HG02885 (cell line): ENCODE data around the gene ZNF585A.
"Not testable (repeated sequence)": the region's sequence is repeated elsewhere in the genome, so short reads cannot be mapped to it uniquely, and the experiment has no call there.

Source experiments
- ATAC-seq: cut with Tn5 transposase; IDR thresholded peaks from one replicate; pipeline ENCODE4 v1.9.1; 2021; ENCODE audit warnings: mild to moderate bottlenecking; ENCODE audit not compliant: unreplicated experiment, poor library complexity

Gene ZNF585A

DNA sequence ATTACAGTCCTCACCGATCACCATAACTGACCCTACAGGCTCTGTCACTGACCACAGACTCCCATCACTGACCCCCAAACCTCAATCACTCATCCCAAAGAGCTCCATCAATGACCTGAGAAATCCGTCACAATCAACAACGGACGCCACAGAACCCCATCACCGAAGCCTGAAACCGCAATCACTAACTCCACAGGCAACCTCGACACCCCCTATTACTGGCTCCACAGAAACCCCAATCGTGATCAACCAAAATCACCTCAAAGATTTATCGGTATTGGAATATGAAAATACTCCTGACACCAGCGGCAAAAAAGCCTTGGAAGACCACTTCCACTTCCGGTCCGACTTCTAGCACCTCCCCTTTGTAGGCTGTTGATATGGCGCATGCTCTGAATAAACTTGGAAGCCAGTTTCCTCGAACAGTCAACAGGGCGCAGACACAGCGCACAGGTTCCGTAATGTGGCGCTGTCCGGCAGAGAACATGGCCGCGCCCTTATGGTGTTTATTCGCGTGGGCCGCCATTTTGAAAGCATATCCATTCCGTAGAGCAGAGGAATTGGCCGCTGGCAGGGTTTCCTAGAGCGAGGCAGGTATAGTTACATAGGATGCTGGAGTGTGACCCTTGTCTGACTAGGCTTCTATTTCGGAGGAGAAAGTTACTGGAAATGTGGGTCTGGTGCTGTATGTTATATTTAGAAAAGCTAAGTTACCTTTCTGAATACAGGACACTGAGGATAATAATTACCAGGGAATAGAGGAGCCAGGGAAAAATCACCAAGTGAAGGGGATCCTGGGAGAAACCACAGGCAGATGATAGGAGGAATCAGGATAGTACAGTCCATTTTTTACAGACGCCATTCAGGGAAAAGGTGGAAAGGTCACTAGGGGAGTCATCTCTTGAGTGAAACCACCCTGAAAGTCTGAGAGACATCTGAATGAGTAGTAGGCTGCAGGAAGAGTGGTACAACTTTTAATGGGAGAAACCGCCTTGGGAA, at the start of gene ZNF585A:
Gene ZNF585A, minus strand, starts transcription at position 328 of the 999 bp plus-strand sequence. CDS start 2,785 bp downstream, outside the sequence.
- peak; percentile 95 for ATAC-seq

- ATAC-seq, result no peak
These were observed 48.6 kb upstream of the ZNF585A start for GRCh38 chr19:37221136-37221535.

DNA sequence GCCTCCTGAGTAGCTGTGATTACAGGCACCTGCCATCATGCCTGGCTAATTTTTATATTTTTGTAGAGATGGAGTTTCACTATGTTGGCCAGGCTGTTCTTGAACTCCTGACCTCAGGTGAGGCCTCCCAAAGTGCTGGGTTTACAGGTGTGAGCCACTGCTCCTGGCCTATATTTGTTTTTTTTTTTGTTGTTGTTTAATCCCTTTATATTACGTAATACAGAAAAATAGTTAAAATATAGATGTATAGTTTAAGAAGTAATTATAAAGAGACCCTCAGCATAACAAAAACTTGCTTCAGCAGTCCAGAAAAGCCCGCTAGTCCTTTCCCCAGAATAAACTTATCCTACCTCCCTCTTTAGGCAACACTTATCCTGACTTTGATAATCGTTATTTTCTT, 47.9 kb upstream of the ZNF585A start:
- no peak for ATAC-seq

DNA sequence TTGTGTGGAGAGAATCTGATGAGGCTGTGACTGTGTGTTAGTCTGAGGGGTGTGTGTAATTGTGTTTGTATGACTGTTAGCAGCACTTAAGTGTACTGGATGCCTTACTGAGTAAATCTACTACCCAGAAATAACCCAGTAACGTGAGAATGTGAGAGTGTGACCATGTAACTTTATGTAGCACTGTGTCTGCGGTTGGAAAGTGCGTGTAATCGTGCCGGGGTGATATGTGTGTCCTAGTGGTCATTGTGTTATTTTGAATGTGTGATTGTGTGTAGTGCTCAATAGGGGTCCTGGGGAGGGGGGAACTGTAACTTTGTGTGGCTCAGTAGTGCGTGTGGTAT, 46.1 kb upstream of the ZNF585A start:
- ATAC-seq, result no peak

DNA sequence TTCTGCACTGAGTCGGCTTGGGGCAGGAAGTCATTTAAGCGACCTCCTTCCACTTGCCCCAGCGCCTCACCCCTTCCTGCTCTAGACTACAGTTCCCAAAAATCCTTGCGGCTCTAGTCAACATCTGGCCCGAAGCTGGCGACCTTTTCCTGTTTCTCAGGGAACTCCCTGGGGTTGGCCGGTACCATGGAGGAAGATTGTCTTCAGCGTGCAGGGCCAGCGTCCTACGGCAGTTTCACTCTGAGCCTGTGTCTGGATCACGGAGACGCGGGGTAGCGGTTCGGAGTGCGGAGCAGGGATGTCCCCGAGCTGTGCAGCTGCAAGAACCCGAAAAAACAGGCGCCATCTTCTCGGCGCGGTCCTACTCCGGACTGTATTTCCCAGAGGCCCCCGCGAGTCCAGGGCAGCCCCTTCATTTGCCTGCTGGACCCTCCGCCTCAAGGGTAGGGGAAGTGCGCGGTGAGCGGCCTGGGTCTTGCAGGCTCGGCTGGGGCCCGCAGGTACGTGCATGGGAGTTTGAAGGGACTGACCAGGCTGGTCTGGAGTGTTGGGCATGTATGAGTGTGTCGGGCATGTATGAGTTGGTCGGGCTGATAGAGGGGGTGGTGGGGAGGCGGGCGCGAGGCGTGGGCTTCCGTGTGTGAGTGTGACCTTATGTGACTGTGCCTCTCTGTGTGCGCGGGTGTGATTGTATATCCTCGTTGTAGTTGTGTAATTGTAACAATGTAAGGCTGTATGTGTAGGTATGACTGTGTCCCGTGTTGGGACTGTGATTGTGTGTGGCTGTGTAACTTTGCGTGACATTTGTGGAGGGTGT, 45.5 kb upstream of the ZNF585A start, which contains the start of gene ZNF383:
Gene ZNF383, plus strand, starts transcription at position 440 of the 817 bp plus-strand sequence. CDS start 12,240 bp downstream, outside the sequence.
- peak; percentile 90 for ATAC-seq

GRCh38 chr19:37217480-37217774, 44.9 kb upstream of the ZNF585A start:
- ATAC-seq, result peak; percentile 2

GRCh38 chr19:37197768-37198167, 25.3 kb upstream of the ZNF585A start:
- no peak for ATAC-seq

DNA sequence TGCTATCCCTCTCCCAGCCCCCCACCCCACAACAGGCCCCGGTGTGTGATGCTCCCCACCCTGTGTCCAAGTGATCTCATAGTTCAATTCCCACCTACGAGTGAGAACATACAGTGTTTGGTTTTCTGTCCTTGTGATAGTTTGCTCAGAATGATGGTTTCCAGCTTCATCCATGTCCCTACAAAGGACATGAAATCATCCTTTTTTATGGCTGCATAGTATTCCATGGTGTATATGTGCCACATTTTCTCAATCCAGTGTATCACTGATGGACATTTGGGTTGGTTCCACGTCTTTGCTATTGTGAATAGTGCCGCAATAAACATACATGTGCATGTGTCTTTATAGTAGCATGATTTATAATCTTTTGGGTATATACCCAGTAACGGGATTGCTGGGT, 24.6 kb upstream of the ZNF585A start:
- not testable (repeated sequence) for ATAC-seq

DNA sequence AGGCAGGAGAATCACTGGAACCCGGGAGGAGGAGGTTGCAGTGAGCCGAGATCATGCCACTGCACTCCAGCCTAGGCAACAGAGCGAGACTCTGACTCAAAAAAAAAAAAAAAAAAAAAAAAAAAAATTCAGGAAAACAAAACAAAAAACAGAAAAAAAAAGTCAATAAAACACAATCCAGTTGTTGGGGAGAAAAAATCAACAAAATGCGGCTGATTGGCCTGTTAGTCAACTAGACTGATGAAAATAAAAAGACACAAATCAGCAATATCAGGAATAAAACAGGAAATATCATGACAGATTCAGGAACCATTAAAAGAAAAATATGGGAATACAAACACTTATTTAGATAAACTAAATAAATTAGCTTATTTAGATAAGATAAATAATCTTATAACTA, 22.8 kb upstream of the ZNF585A start:
- ATAC-seq, result not testable (repeated sequence)

- not testable (repeated sequence) for ATAC-seq
These were observed 13.6 kb upstream of the ZNF585A start for GRCh38 chr19:37186071-37186470.

DNA sequence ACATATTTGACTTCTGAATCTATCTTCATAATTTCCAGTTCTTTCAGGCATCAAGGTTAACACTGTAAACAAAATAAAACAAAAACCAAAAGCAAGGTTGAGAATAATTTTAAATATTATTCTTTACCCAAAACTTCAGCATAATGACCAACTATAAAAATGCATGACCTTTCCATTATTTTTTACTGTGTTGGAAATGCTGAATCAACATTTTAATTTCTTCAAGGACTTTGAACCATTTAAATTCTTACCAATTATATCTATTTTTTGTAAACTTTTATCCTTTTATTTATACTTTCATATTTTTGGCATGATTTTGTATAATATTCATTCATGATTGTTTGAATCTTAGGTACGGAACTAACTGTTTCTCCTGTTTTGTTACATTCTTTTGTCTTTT, 6.9 kb downstream of the ZNF585A start:
- no peak for ATAC-seq

- no peak for ATAC-seq
These were observed 12.3 kb downstream of the ZNF585A start for GRCh38 chr19:37160153-37160552.

- ATAC-seq, result no peak
These were observed 24.3 kb downstream of the ZNF585A start for GRCh38 chr19:37148214-37148613.

GRCh38 chr19:37136111-37136510, 36.4 kb downstream of the ZNF585A start:
- no peak for ATAC-seq

DNA sequence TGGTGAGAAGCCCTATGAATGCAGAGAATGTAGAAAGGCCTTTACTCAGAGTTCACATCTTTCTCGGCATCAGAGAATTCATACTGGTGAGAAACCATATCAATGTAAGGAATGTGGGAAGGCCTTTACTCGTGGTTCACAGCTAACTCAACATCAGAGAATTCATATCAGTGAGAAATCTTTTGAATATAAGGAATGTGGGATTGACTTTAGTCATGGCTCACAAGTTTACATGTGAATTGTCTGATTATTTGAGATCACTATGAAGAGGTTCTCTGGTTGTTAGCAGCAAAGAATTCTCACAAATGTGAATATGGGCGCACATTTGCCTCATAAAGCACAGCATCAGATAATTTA, 43.7 kb downstream of the ZNF585A start:
- ATAC-seq, result no peak

- no peak for ATAC-seq
These were observed 44.3 kb downstream of the ZNF585A start for GRCh38 chr19:37127999-37128820.

GRCh38 chr19:37122093-37122492, 50.4 kb downstream of the ZNF585A start:
- ATAC-seq, result not testable (repeated sequence)

GRCh38 chr19:37114001-37114400, 58.5 kb downstream of the ZNF585A start:
- no peak for ATAC-seq

DNA sequence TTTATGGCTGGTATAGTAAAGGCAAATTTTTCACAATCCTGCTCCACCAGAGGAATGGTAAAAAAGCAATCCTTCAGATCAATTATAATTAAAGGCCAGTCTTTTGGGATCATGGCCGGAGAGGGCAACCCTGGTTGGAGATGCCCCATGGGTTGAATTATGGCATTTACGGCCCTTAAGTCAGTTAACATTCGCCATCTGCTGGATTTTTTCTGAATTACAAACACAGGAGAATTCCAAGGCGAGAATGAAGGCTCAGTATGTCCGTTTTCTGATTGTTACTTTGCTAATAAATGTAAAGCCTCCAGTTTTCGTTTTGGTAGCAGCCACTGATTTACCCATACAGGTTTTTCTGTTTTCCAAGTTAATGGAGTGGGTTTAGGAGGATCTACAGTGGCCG, 60.7 kb downstream of the ZNF585A start:
- not testable (repeated sequence) for ATAC-seq

DNA sequence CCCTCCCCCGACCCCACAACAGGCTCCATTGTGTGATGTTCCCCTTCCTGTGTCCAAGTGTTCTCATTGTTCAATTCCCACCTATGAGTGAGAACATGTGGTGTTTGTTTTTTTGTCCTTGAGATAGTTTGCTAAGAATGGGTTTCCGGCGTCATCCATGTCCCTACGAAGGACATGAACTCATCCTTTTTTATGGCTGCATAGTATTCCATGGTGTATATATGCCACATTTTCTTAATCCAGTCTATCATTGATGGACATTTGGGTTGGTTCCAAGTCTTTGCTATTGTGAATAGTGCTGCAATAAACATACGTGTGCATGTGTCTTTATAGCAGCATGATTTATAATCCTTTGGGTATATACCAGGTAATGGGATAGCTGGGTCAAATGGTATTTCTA, 68.4 kb downstream of the ZNF585A start:
- ATAC-seq, result not testable (repeated sequence)
